ENCODE results near the gene KIF13A.
"Not testable (repeated sequence)": the region's sequence is repeated elsewhere in the genome, so short reads cannot be mapped to it uniquely, and the experiment has no call there.

The KIF13A gene

DNA sequence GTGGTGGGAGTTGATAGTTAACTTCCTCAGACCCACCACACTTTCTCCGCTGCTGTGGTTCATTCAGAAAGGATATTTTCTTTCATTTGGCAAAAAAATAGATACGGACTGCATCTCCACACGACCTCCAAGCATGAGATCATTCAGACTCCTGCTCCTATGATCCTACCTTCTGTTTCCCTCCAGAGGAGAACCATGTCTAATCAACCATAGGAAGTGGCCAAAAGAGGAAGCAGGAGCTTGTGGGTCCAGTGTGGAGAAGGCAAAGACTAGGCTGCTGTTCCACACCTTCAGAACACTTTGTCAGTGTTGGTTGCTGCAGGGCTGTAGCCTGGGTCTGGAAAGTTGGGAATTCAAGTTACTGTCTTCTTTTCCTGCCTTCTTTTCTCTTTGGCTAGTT is 10.6 kb upstream of the KIF13A start:
- DNase-seq, result no peak

DNA sequence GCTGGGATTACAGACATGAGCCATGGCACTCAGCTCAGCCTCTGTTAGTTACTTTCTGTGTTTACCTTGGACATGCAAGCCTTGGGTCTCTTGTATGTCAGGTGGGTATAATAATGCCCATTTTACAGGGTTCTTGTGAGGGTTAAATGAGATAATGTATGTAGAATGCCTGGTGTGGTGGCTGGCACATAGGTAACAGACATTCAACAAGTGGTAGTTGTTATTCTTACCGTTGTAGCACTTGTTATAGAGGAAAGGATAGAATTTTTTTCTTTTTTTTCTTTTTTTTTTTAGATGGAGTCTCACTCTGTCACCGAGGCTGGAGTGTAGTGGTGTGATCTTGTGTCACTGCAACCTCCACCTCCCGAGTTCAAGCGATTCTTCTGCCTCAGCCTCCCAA is 8.0 kb upstream of the KIF13A start:
- DNase-seq, result no peak

DNA sequence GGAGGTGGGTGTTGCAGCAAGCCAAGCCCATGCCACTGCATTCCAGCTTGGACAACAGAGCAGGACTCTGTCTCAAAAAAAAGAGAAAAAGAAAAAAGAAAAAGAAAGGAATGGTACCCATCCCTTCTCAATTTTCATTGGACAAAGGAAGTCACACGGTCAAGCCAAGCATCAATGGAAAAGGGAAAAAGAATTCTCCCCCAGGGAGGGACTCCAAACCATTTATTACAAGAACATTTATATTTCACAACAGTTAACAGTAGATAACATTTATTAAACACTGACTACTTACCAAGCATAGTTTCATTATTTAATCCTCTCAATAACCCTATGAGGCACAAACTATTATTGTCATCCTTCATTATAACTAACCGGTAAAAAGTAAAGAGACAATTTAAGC is 6.6 kb upstream of the KIF13A start:
- no peak for DNase-seq

DNA sequence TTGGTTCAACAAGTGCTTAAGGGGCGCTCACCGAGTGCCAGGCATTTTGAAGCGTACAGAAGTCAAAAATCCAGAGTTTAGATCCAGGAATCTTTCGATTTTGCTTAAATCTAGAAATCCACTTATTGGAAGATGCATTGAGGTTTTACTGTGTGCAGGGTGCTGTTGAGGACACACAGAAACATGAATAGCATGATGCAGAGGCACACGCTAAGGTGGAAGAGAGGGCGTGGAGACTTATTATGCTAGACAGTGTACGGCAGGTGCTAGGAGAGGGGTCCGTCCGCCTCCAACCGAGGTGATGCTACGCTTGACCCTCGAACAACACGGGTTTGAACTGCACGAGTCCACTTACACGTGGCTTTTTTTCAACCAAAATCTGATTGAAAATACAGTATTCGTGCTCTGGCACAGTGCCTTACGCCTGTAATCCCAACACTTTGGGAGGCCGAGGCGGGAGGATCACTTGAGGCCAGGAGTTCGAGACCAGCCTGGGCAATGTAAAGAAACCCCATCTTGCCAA is 1.0 kb upstream of the KIF13A start:
- peak; percentile 73 for DNase-seq

DNA sequence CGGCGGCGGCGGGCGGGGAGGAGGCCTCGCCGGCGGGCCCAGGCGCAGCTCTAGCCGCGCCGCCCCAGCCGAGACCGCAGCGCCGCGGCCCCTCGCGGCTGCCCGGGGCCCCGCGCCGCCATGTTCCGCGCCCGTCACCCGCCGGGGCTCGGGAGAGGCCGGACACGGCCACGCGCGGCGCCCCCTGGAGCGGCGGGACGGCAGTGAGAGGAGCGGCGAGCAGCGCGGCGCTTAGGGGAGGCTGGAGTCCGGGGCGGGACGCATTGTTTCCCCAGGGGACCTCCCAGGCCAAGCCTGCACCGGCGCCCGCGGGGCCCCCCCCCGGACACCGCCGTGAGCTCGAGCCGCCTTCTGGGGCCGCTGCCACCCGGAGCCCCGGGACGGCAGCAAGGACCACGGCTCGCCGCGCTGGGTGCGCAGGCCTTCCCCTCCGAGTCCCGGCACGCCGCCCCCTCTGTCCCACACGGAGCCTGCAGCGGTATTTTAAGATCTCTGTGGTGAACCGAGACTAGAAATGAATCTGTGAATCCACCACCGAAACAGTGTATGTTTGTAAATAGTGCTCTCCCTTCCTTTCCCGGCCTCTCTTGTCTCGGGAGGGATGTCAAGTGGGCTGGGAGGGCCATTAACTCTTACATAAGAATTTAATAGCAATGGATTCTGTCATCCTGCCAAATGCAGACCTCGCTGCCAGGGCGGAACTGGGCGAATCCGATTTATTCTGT is 424 bp upstream of the KIF13A start:
- DNase-seq, result peak; percentile 73

- peak; percentile 55 for DNase-seq
Observed at GRCh38 chr6:17986656-17987446, 584 bp downstream of the KIF13A start.

DNA sequence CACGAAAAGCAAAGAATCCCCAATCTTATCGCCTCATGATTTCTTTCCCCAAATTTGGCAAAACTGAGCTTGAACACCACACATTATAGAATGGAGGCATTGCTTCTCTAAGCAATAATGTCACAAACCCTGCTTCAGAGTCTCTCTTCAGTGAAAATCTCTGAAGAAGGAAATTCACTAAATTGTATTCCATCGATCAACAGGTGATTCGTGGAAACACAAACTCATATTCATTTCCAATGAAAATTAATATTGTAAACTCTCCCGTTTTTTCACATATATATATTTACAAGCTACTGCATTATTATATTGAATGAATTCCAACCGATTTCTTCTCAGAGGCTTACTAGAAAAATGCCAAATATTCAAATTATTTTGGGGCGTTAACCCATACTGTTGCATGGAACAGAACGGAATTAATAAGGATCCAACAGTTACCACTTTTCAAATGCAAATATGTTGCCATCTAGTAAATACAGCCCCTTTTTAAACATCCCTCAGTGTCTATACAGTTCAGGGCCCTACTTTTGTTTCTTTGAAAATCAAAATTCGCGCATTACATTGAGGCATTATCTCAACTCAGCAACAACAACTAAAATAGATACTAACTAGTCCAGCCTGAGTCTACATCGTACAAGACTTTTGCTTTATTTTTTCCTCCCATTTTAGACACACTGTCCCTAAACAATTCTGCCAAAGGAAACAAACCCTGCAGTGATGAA is 1.3 kb downstream of the KIF13A start:
- no peak for DNase-seq

DNA sequence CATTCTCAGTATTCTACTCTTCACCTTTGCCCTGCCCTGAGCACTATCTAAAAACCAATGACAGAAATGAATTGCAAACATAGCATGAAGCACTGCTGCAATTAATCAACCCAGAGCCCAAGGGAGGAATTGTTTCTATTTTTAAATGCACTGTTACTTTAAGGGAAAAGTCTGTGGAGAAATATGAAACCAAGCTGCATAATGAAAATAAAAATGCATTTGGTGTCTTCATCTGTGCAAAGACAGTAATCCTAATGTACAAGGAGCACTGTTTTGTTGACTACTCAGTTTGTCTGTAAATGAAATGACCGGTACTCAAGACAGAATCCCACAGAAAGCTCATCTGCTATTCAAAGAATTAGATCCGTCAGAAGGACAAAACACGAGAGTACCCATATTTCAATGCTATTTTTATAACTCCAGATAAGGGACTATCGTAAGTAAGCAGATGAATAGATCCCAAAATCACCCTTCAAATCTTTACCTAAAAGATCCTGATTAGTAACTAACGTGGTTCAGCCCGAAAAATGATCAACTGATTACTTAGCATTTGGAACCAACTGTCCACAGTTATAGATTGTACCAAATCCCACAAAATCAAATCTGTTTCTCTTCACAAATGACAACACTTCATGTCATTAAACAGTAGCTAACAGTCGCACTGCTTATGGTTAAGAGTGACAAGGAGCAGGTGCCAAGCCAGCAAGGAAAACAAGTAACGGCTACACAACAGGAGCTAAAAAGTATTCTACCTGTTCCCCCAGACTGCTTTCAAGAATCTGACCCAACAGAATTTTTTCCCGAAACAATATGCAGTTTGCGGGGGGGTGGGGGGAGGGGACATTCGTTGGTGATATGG is 2.4 kb downstream of the KIF13A start:
- DNase-seq, result no peak

DNA sequence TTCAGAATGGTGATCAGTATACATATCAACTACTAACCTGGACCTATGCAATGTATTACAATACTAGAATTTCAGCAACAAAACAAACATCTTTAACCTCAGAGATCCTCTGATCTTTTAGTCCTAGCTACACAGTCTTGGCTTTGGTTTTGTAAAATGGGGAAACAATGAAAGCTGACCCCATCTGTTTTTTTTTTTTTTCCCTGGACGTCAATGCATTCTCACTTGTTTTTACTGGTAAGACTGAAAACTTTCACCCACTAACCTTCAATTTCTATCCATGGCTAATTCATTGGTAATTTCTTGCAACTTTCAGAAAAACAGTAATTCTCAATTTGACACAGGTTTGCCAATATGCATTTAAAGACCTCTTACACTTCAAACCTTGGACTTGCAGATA is 3.0 kb downstream of the KIF13A start:
- DNase-seq, result no peak

- DNase-seq, result no peak
Observed at GRCh38 chr6:17983730-17984129, 3.7 kb downstream of the KIF13A start.

DNA sequence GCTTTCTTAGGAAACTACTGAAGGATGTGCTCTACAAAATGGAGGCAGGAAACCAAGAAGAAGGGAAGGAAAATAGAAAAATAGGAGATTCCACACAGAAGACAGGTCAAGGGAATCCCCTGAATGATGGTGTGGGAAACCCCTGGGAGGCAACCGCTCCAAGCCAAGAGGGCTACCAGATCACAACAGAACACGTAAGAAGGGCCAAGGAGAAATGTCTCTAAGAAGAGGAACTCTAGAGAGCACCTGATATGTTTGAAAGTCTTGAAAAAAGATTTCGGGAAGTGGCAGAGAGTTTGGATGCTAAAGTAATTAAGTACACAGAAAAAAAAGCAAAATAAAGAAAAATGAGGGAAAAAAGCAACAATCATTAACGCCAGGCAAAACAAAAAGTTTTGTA is 7.1 kb downstream of the KIF13A start:
- no peak for DNase-seq

DNA sequence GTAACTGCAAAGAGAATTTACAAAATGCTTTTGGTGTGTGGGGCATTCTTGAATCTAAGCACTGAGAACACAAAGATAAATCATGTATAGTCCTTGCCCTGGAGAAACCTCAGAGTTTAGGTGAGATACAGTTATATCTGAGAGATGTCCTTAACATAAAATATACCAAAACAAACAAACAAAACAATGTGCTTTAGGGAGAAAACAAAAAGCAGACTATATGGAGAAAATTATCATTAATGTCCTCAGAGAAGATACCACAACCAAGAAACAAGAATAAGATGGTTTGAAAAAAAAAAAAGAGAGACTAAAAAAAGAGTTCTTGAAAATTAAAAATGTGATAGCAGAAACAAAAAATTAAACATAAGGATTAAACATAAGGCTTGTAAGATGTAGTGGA is 8.0 kb downstream of the KIF13A start:
- no peak for DNase-seq

GRCh38 chr6:17976258-17976657 is 11.2 kb downstream of the KIF13A start:
- DNase-seq, result not testable (repeated sequence)

GRCh38 chr6:17974570-17975368 is 12.7 kb downstream of the KIF13A start:
- DNase-seq, result no peak

- DNase-seq, result no peak
Observed at GRCh38 chr6:17972978-17973622, 14.3 kb downstream of the KIF13A start.

- DNase-seq, result no peak
Observed at GRCh38 chr6:17972074-17972952, 15.1 kb downstream of the KIF13A start.

GRCh38 chr6:17971128-17972073 is 16.0 kb downstream of the KIF13A start:
- no peak for DNase-seq

DNA sequence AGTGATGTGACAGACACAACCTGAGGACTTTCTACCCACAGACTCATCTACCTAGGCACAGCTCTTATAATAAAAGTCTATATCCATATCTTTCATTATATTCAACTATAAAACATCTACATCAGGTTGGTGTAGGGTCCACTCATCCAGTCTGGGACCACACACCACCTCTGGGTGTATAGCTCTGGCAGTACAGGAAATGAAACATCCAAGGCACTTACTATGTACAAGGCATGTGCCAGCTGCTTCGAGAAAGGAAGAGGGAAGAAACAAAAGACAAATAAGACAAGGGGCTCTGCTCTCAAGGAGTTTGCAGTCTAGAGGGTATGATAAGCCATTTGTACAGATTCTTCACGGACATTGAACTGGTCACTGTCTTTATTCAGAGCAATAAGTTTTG is 18.6 kb downstream of the KIF13A start:
- DNase-seq, result no peak

All from NCI-H510A treated with DMSO at 0.1 percent for 48 hours (cell line).